Colonic mucosa (tissue), 4 donors: ENCODE results near the gene LRRC75B. TPM values are rescaled to one million over a fixed set of nuclear protein-coding genes. Genes with fewer than 3 reads are reported as not detected.

Experiments used
- DNase-seq: peaks from one replicate; pipeline ENCODE4 v3.0.0-alpha.2; 2020
- H3K27ac ChIP-seq: fragments of 200-600 bp; one replicate; pipeline ENCODE4 v1.8.0; 2021
- H3K27me3 ChIP-seq: fragments of 200-600 bp; one replicate; pipeline ENCODE4 v1.8.0; 2021
- H3K36me3 ChIP-seq: fragments of 200-600 bp; one replicate; pipeline ENCODE4 v1.8.0; 2021
- H3K4me1 ChIP-seq: fragments of 200-600 bp; one replicate; pipeline ENCODE4 v1.8.0; 2021; ENCODE audit warnings: mild to moderate bottlenecking
- H3K4me3 ChIP-seq: fragments of 200-600 bp; one replicate; pipeline ENCODE4 v1.8.0; 2021
- H3K9ac ChIP-seq, 2 donors: one replicate each; pipeline ENCODE4 v1.7.0; 2013; ENCODE audit warnings: control low read depth in 2 of 2, low read depth in 2 of 2, low read length in 2 of 2
- H3K9me3 ChIP-seq: fragments of 200-600 bp; one replicate; pipeline ENCODE4 v1.8.0; 2021
- intact Hi-C: fragments of 100-400 bp; cut with DNase I; formaldehyde crosslinking; loops from one replicate; pipeline ENCODE4 v1.14.1; 2022
- total RNA-seq, 2 donors: library from RNA; stranded (reverse); fragmentation: NEBNext Ultra II Directional in 1 of 2; extraction: Animal tissue kit (Norgen Biotek cat#: 25700) in 1 of 2; gene quantifications; one replicate each; pipeline ENCODE4 v1.2.1, GENCODE V29; 2021
- TF ChIP-seq, protein P1 (sequence below): fragments of 200-600 bp; IDR thresholded peaks from one replicate; pipeline ENCODE4 v1.8.0; 2022; ENCODE audit warnings: antibody characterized with exemption, mild to moderate bottlenecking
- donor health status: healthy.
- donor health status: DM: no; HTN: no; CAD: no.
- donor health status: DM: no; HTN: no; CAD: no.

LRRC75B gene
- total RNA-seq, 2 donors from 2014 or later = 7.9 to 10.2 TPM

DNA sequence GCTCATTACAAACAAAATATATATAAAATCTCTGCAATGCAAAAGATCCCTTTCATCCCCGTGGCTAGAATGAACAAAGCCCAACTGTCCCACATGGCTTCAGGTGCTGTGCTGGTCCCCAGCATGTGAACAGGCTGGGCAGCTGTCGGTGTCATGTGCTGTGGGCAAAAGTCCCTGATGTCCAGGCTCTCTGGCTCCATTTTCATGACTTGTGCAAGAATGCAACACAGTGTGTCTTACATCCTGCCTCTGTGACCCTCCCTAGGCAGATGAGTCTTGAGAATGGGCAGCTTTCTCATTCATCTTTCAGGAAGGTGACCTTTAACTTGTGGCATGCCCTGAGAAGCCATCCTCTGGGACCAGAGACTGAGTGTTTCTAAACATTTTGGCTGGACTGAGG is 52.4 kb downstream of the LRRC75B start:
- Histone ChIP-seq H3K9me3 (no peaks in the 10 kb centered on the region), H3K27ac (no peak overlapping the region), H3K27me3 (no peaks in the 10 kb centered on the region), H3K9ac (no peak overlapping the region), H3K4me3 (no peak overlapping the region), H3K4me1 (no peaks in the 10 kb centered on the region), H3K36me3 (peaks cover 11% of the 10 kb centered on the region)
- intact Hi-C loops = no loop called here
- no peak for DNase-seq
- TF ChIP-seq, protein P1, sequence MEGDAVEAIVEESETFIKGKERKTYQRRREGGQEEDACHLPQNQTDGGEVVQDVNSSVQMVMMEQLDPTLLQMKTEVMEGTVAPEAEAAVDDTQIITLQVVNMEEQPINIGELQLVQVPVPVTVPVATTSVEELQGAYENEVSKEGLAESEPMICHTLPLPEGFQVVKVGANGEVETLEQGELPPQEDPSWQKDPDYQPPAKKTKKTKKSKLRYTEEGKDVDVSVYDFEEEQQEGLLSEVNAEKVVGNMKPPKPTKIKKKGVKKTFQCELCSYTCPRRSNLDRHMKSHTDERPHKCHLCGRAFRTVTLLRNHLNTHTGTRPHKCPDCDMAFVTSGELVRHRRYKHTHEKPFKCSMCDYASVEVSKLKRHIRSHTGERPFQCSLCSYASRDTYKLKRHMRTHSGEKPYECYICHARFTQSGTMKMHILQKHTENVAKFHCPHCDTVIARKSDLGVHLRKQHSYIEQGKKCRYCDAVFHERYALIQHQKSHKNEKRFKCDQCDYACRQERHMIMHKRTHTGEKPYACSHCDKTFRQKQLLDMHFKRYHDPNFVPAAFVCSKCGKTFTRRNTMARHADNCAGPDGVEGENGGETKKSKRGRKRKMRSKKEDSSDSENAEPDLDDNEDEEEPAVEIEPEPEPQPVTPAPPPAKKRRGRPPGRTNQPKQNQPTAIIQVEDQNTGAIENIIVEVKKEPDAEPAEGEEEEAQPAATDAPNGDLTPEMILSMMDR = no peak

DNA sequence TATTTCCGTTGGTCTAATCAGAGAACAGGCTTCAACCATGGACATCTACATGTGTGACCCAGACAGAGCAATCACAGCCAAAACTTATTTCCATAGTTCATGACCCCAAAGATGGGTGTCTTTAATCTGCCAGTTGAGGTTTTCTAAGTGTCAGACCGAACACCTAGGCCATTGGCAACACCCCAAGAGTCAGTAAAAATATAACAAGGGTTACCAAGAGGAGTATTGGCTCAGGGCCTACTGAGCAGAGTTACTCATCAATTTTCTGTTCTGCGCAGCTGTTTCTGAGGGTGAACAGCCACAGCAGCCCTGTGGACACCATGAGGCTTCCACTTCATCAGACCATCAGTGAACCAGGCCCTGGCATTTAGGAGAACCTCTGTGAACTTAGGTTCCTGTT is 56.8 kb downstream of the LRRC75B start:
- intact Hi-C loops = no loop called here
- TF ChIP-seq, protein P1 = no peak
- no peaks in the 10 kb centered on the region for H3K4me1 ChIP-seq
- H3K27me3 ChIP-seq = no peaks in the 10 kb centered on the region
- no peak for DNase-seq
- no peaks in the 10 kb centered on the region for H3K36me3 ChIP-seq
- no peaks in the 10 kb centered on the region for H3K9me3 ChIP-seq
- no peak overlapping the region for H3K27ac ChIP-seq
- no peak overlapping the region for H3K4me3 ChIP-seq
- H3K9ac ChIP-seq = no peak overlapping the region

Other genes with a start within 250 kb of the LRRC75B start
- 1 to 10 TPM; 1.5 to 2.5 TPM for gene ADORA2A, start 165.5 kb downstream of the LRRC75B start, total RNA-seq
- gene UPB1, start 97.7 kb downstream of the LRRC75B start, total RNA-seq = under 1 TPM; 0.16 to 0.20 TPM
- 100 to 1,000 TPM; 188 to 207 TPM for gene GUCD1, start 37.9 kb downstream of the LRRC75B start, total RNA-seq
- gene SNRPD3, start 37.1 kb downstream of the LRRC75B start, total RNA-seq = 100 to 1,000 TPM in 1 of 2 donors, 10 to 100 TPM in 1; 71.4 to 142 TPM
- gene GGT1, start 10.1 kb upstream of the LRRC75B start, total RNA-seq = 10 to 100 TPM; 16.8 to 50.4 TPM
- not detected for gene PIWIL3, start 181.6 kb upstream of the LRRC75B start, total RNA-seq
- gene SGSM1, start 213.1 kb upstream of the LRRC75B start, total RNA-seq = 1 to 10 TPM; 3.3 to 3.9 TPM